HG03064 (cell line): ENCODE measurements around the gene ZNF407.

Experiments used
- ATAC-seq: cut with Tn5 transposase; IDR thresholded peaks from one replicate; pipeline ENCODE4 v1.9.1; 2021; ENCODE audit warnings: low read depth; ENCODE audit not compliant: unreplicated experiment

Gene ZNF407

DNA sequence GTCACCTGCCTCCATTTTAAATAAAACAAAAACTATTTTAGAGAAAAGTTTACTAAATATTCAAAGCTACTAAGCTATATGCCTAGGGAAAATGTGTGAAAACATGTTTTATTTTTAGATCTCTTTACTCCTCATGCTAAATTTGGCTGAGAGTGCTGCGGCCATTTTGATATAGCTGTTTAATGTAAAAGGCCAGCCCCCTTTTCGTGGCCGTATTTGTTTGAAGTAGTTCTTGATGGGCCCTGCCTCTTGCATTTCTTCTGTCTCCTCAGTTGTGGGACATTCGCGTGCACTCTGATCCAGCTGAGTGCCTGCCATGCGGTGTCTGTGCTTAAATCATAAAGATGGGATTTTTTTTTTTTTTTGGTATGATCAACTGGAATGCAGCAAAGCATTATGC is 64.0 kb downstream of the ZNF407 start:
- no peak for ATAC-seq

DNA sequence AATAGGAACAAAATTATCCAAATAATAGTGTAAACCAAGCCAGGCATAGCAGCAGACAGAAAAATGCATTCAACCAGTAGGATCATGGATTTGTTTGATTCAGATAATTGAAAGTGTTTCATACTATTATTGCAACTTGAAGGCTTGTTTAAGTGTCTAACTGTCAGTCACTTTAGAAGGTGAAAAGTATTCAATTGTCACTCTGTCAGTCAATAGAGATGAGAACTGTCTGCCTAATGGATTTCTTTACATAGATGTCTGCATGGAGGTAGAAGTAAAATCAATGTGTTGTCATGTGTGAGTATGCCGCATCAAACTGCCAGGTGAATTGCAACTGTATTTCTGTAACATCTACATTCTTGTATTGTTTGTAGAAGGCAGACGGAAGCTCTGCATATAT is 65.0 kb downstream of the ZNF407 start:
- ATAC-seq: no peak

DNA sequence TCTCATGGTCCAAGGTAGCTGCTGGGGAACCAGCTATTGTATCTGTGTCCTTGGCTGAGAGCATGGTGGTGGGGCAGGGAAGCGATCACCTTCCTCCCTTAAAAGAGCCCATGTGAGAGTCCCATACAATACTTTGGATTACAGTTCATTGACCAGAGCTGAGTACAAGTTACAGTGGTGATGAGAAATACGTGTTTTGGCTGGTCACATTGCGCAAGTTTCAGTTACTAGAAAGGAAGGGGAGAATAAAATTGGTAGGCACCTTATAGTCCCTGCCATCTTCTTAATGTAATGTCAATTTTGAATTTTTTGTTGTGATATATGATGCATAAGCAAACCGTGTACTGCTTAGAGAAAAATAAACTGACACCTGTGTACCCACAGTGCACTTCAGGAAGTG is 67.7 kb downstream of the ZNF407 start:
- ATAC-seq: no peak

DNA sequence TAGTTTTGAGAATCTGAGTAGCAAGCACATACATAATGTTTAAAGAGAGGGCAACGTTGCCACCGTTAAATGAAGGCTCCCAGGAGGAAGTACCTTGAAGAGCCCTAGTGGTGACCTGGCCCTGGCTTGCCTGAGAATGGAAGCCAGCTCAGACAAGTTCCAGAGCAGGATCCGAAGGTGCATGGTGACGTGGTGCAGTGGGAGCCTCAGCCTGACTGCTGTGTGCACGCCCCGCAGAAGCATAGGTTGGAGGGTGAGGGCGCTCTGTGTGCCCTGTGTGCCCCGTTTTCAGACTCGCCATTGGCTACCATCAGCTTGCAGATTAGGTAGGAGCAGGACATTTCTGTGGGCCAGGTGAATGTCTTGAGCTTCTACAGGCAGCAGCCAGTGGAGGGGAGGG is 68.2 kb downstream of the ZNF407 start:
- ATAC-seq: no peak

DNA sequence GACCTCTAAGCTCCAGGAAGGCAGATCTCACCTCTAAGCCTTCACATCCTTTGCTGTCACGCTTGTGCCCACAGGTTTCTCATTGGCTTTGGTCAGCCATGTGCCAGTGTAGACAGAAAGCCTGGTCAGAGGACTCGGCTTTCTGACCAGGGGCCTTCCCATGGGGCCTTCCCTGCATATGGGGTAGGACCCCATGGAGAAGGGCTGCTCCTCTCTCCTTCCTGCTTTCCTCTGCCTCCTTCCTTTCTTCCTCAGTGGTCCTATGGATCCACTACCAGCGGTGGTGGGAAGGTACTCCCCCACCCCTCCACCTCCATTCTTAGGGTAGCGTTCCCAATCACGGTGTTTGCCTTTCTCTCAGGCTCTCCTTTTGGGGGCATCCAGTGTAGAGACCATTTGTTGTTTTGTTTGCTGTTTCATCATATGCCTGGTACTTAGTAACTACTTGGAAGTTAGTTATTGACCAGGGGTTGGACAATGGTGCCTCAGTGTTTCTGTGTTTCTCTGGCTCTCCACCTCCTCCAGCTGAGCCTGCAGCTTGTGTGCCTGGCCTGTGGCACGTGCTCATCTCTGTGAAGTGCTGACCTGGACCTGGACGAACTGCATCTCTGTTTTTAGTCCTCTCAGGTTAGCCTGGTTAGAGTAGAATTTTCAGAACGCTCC is 71.6 kb downstream of the ZNF407 start:
- no peak for ATAC-seq

DNA sequence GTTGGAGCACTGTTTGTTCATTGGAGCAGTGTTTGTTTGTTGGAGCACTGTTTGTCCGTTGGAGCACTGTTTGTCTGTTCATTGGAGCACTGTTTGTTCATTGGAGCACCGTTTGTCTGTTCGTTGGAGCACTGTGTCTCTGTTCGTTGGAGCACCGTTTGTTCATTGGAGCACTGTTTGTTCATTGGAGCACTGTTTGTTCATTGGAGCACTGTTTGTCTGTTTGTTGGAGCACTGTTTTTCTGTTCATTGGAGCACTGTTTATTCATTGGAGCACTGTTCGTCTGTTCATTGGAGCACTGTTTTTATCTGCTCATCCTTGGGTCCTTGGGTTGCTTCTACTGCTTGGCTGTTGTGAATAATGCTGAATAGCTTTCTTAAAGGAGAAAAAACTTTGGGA is 74.7 kb downstream of the ZNF407 start:
- no peak for ATAC-seq

DNA sequence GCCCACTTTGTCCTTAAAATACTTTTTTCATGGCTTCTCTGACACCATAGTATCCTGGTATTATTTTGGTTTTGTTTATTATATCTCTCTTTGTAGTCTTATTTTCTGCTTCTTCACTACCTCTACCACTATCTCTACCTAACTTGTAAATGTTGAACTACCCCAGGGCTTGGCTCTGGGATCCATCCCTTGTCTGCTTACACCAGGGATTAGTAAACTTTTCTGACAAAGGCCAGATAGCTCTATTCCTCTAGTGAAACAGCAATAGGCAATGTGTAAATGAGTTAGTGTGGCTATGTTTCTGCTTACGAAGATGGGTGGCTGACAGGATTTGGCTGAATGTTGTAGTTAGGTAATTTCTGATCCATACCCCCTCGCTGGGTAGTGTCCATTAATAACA is 76.8 kb downstream of the ZNF407 start:
- ATAC-seq: no peak

DNA sequence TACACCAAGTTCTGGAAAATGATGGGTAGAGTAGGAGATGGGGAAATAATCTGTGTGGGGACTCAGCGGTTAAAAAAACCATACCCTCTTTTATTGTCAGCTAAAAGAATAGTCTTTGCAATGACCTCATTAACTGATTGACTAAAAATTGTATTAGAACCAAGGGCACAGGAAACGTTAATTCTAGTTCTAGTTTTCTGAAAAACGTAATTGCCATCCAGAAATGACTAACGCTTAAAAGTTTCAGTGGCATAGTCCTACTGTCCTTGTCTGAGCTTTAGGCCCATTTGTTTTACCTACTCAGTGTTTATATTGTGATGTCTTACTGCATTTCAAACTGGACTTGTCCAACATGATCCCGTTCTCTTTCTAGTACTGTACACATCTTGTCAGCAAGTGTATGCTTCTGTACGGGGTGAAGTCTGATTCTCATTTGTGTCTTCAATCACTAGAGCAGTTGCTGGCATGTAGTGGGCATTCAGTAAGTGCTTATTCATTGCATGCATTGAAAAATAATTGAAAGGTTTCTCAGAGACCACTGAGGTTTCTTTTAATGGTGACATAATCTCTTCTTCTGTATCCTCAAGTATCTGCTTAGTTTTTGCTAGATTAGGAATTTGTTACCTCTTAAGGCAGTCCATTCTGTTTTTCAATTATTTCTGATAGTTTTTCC is 81.5 kb downstream of the ZNF407 start:
- ATAC-seq: no peak

DNA sequence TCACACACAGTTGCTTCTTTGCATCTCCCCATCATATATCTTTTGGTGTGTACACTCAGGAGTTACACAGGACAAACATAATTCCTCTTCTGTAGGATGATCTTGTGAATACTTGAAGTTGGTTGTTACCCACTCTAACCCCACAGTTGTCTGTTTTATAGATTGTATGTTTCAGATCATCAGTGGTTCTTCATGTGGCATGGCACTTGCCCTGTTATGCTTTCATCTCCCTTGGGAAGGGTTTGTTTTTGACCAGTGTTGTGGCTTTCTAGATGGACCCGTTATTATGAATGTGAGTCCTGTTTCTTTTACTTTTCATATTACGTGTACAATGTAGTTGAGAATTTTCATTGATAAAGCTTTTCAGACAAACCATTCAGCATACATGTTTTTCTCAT is 82.0 kb downstream of the ZNF407 start:
- no peak for ATAC-seq

DNA sequence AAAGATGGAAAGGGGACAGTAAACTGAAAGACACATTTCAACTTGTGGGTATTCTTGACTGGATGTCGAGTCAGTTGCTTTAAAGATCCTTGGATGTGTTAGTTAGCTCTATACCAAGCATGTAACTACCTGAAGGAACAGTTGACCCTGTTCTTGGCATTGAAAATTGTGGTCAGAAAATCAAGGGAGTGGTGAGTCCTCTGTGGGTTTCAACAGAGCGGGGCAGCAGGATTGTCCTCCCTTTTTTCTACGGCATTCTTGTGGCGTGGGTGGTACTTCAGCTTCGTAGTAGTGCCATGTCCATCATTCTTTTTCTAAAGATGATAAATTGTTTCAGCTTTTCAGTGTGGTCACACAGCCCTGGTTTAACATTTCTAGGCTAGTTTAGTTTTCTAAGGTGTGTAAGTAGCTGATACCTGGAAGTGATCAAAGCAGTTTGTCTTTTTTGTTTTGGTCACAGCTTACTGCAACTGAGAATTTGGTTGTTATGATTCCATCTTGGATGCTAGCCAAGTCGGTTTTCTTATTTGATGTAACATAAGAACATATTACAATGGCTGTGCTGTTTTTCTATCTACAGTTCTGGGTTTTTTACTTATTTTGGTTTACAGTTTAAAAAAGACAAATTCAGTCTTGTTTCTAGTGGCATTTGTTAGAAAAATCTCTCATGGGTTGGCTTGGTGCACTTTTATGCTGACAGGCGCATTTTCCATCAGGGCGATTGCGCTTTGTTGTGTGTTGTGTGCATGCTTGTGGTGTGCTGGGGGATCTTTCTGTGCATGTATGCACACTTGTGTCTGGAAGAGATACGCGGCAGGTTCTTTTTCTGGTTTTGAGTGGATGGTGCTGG is 84.7 kb downstream of the ZNF407 start:
- no peak for ATAC-seq

DNA sequence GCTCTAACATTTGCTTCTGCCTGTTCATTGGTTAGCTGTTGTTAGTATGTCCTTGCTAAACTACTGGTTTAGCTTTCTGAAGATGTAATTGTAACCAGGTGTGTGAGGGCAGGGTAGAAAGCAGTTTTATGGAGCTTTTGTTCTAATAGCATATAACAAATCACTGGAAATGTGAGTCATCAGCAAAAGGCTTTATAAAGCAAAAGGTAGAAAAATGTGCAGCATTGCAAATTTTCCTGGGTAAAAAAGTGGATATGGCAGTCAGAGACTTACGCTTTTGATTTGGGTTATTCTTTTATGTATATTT is 85.3 kb downstream of the ZNF407 start:
- no peak for ATAC-seq

DNA sequence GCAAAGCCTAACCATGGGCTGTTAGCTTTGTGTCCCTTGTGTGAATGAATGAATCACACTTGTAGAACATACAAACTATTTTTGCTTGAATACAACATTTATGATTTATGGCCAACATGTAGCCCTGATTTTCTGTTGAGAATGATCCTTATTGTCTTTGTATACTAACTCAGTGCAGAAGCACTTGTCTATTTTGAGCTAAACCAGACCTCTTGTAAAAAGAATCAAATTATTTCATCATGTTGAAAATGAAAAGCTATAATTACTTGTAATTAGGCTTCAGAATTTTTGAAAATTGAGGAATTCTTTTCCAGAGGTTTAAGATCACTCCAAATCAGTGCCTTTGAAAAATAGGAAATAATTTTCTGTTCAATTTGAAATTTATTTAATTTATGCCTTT is 85.9 kb downstream of the ZNF407 start:
- no peak for ATAC-seq

DNA sequence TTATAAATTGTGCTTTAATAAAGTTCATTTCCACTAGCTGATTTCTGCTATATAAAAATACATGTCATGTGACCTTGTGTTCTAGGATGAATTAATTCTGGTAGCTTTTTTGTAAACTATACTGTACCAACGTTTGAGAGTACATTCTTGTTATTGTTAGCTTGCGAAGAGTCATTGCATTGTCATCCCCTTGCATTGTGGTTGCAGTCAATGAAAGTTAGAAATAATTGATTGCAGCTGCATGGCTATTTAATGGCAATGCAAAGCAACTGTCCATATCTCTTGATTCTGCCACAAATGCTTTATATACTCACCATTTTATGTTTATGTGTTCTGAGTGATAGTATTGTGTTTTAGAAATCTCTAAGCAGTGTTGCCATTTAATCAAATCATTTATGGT is 91.6 kb downstream of the ZNF407 start:
- no peak for ATAC-seq

DNA sequence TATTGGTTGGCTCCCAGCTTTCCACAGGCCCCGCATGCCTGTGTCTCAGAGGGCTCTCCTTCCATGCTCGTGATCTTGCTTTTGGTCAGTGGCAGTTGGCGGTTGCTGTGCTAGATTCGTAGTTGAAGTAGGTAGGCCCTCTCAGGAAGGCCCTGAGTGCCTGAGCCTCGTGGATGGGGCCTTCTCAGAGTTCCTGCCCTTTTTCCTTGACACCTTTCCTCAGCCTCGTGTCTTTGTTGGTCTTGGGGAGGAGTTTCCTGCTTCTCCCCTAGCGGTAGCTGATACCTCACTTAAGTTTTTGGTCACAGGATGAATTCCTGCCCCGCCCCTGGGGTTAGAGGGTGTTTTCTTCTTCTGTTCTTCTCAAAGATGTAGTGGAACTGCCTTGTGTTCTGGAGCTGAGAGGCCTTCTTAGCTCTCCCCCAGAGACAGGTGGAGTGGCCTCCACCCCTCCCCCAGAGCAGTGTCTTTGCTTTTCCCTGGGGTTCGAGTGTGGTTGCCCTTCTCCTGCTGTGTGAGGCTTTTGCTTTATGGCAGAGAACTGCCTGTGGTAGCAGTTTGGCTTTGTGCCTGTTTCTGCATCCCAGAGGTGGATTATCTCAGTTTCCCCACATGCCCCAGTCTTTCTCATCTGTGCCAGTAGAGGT is 94.8 kb downstream of the ZNF407 start:
- ATAC-seq: no peak

DNA sequence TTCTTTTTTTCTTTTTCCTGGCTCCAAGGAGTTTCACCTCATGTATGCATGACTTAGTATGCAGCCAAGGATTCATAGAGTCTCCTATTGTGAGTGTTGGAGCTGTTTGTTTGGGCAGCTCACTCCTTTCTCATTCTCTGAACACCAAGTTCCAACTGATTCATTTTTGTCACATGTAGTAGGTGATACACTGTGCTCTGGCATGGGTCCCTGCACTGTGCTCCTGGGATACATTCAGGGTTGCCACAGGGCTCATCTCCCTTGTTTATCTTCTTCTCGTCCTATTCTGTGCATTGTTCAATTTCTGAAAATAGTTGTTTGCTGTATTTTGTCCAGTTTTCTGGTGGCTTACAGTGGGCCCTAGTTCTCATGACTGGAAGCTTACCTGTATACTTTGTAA is 96.8 kb downstream of the ZNF407 start:
- no peak for ATAC-seq

DNA sequence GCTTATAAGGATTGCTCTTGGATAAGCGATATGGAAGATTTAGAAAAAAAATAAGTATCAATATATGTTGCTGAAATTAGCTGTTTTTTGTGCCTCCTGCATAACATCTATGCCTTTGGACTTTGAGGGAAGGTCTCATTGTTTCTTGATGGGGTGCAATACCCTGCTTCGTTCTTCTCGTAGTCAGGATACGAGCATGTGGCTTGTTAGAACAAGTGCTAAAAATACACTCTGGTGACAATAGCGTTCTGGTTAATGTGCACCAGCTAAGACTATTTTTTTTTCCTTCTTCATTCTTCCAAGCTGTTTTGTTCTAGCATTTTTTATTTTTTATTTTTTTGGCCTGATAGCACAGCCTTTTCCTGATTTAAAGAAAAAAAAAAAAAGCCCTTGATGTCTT is 97.5 kb downstream of the ZNF407 start:
- ATAC-seq: no peak

DNA sequence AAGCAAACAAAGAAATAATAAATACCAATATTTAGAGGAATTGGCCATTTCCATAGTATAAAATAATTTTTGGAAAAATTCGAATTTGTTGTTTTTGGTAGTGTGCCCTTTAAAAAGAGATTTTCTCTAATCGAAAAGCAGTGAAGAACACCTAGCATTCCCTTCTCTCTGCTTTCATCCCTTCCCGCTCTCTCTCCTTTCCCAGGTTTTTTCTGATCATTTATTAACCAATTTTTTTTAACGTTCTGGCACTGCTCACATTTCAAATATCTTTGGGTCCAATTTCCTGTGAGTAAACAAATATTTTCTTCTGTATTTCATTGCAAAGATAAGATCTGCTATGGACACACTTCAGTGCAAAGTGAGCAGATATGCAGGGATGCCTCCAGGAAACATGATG is 101.2 kb downstream of the ZNF407 start:
- no peak for ATAC-seq

DNA sequence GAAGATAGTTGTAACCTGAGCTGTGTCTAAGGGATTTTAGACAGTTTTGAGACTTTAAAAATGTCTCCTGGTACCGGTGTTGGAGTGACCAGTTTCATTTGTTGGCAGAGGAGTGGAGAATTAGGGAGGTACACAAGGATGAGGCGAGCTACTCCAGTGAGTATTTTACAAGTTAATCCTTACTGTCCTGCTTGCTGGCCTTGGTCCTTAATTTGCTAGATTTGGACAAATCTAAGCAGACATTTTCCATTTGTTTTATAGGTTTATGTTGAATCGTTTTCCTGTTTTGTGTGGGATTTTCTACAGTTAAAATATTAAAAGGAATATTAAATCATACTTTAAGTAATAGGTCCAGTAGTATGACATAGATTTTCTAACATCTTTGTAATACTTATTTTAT is 101.8 kb downstream of the ZNF407 start:
- ATAC-seq: no peak

DNA sequence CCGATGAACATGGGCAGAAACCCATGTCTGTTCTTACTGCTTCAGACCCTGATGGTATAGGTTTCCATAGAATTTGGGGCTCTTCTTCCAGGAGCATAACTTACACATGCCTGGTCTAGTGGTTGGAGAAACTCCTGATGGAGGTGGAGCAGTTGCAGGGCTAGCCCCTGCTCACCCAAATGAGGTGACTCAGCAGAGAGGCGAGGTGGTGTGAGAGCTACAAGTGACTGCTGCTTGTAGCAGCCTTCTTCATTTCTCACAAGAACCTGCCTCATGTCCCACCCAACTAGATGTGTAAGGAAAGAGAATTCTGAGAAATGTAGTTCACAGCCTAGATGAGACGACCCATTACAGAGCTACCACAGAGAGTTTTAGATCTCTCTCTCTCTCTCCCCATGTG is 105.3 kb downstream of the ZNF407 start:
- ATAC-seq: no peak

DNA sequence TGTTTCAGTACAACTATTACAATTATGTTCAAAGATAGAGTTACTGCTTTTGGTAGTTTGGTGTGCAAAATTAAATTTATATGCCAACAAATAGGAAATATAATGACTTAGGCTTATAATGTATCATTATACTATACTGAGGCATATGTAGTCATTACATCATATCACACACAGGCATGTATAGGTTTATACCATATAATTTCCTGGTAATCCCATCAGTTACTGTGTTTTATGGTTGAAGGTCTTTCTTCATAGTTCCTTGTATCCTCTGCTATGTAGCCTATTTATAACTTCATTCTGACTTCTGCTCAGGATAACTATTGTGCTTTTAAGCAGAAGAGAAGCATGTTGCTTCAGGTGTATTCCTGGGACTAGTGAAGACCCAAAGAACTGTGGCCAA is 110.5 kb downstream of the ZNF407 start:
- no peak for ATAC-seq

DNA sequence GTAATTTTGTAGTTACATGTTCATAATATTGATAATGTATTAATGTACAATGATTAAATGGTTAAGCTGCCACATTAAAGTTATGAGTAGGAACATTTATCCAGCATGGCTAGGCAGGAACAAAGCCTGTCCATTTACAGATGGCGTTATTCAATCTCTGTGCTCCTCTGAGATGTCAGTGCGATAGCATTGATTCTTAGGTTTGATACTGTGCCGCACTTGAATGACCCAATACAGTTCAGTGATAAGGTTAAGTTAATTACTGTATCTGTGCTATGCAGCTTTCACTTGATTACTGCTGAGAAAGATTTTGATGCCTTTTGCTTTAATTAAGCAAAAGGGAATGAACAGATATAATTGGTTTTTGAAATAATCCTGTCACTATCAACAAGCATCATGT is 111.8 kb downstream of the ZNF407 start:
- no peak for ATAC-seq
